Measurements from ENCODE around the gene OR5M8.

The OR5M8 gene

GRCh38 chr11:56491270-56491669 is at the start of gene OR5M8:
Gene OR5M8 (minus strand): TSS chr11:56491370. CDS start chr11:56491370, 0 bp downstream.
- DNase-seq = no peak

GRCh38 chr11:56533054-56533740 is 42.0 kb upstream of the OR5M8 start:
- DNase-seq = no peak

GRCh38 chr11:56531856-56532255 is 40.7 kb upstream of the OR5M8 start:
- no peak for DNase-seq

GRCh38 chr11:56522008-56522407 is 30.8 kb upstream of the OR5M8 start:
- DNase-seq = no peak

- DNase-seq = no peak
These were observed 22.1 kb upstream of the OR5M8 start for GRCh38 chr11:56513280-56513679.

GRCh38 chr11:56509439-56509838 is 18.3 kb upstream of the OR5M8 start:
- DNase-seq = no peak

- no peak for DNase-seq
These were observed 5.8 kb upstream of the OR5M8 start for GRCh38 chr11:56497010-56497409.

GRCh38 chr11:56495117-56495516 is 3.9 kb upstream of the OR5M8 start:
- DNase-seq = no peak

GRCh38 chr11:56486801-56487200 is 4.4 kb downstream of the OR5M8 start:
- no peak for DNase-seq

GRCh38 chr11:56474729-56475235 is 16.4 kb downstream of the OR5M8 start:
- no peak for DNase-seq

GRCh38 chr11:56473252-56473651 is 17.9 kb downstream of the OR5M8 start, which contains the start of gene OR5M3:
Gene OR5M3 (minus strand): TSS chr11:56473352. CDS start chr11:56470497, 2,855 bp downstream.
- no peak for DNase-seq

GRCh38 chr11:56457076-56457475 is 34.1 kb downstream of the OR5M8 start:
- no peak for DNase-seq

GRCh38 chr11:56453521-56453920 is 37.6 kb downstream of the OR5M8 start:
- no peak for DNase-seq

All from MV-4-11 (cell line).